B cell (primary cell): ENCODE results near the gene GHSR.

Experiments
- CTCF ChIP-seq: fragments of 200-600 bp; IDR thresholded peaks from one replicate; pipeline ENCODE4 v1.8.0; 2022; ENCODE audit warnings: antibody characterized with exemption, mild to moderate bottlenecking
- EZH2 ChIP-seq: IDR thresholded peaks from 2 replicates; pipeline ENCODE4 v1.6.1; 2012; ENCODE audit warnings: borderline replicate concordance, low read depth, mild to moderate bottlenecking, moderate library complexity, low read length; ENCODE audit not compliant: insufficient read depth, poor library complexity, severe bottlenecking

- TF ChIP-seq CTCF (no peak), EZH2 (no peak)
Observed at GRCh38 chr3:172396400-172396799, 51.9 kb downstream of the GHSR start.
